Stimulated activated CD4-positive, alpha-beta T cell treated with anti-CD3 and anti-CD28 coated beads, TNF-alpha, amount 100 ng/mL, for 4 hours (primary cell): ENCODE results near the gene CACHD1.
A peak's percentile ranks its signal among the peaks of the same experiment; 100 is the strongest.

Experiments
- DNase-seq, 3 experiments: peaks; one replicate each; pipeline ENCODE4 v3.0.0-alpha.2; 2020; ENCODE audit warnings: low read depth in 3 of 3

CACHD1 gene

GRCh38 chr1:64469977-64470664, at the start of gene CACHD1:
Gene CACHD1, plus strand, starts transcription at chr1:64470129. Its CDS starts 616 bp downstream, at chr1:64470745.
- DNase-seq: peak; percentile 43 to 67 (median 53)

GRCh38 chr1:64421377-64421776, 48.6 kb upstream of the CACHD1 start:
- DNase-seq: no peak

GRCh38 chr1:64423526-64423925, 46.4 kb upstream of the CACHD1 start:
- no peak for DNase-seq

GRCh38 chr1:64424412-64424811, 45.5 kb upstream of the CACHD1 start:
- no peak for DNase-seq

GRCh38 chr1:64425521-64425920, 44.4 kb upstream of the CACHD1 start:
- DNase-seq: no peak

GRCh38 chr1:64426681-64427080, 43.2 kb upstream of the CACHD1 start:
- no peak for DNase-seq

- no peak for DNase-seq
These were observed 42.0 kb upstream of the CACHD1 start for GRCh38 chr1:64427879-64428278.

- DNase-seq: no peak
These were observed 36.6 kb upstream of the CACHD1 start for GRCh38 chr1:64433308-64433707.

GRCh38 chr1:64433747-64434146, 36.2 kb upstream of the CACHD1 start:
- no peak for DNase-seq

- DNase-seq: no peak
These were observed 34.9 kb upstream of the CACHD1 start for GRCh38 chr1:64435000-64435399.

- DNase-seq: no peak
These were observed 32.5 kb upstream of the CACHD1 start for GRCh38 chr1:64437453-64437852.

GRCh38 chr1:64440183-64440826, 29.6 kb upstream of the CACHD1 start:
- no peak for DNase-seq

GRCh38 chr1:64451440-64451839, 18.5 kb upstream of the CACHD1 start:
- DNase-seq: no peak

- no peak for DNase-seq
These were observed 16.2 kb upstream of the CACHD1 start for GRCh38 chr1:64453688-64454087.

- DNase-seq: no peak
These were observed 11.0 kb upstream of the CACHD1 start for GRCh38 chr1:64458915-64459314.

GRCh38 chr1:64459743-64460142, 10.2 kb upstream of the CACHD1 start:
- no peak for DNase-seq

GRCh38 chr1:64466033-64466432, 3.9 kb upstream of the CACHD1 start:
- DNase-seq: no peak

GRCh38 chr1:64469116-64469976, 583 bp upstream of the CACHD1 start:
- no peak for DNase-seq

GRCh38 chr1:64470665-64471217, 812 bp downstream of the CACHD1 start:
- DNase-seq: peak in 1 of 3 experiments; percentile 1

GRCh38 chr1:64471218-64472039, 1.5 kb downstream of the CACHD1 start:
- no peak for DNase-seq

- no peak for DNase-seq
These were observed 2.1 kb downstream of the CACHD1 start for GRCh38 chr1:64472040-64472376.

GRCh38 chr1:64472805-64473204, 2.9 kb downstream of the CACHD1 start:
- no peak for DNase-seq
